Measurements from ENCODE around the gene PRDM15.

DNA sequence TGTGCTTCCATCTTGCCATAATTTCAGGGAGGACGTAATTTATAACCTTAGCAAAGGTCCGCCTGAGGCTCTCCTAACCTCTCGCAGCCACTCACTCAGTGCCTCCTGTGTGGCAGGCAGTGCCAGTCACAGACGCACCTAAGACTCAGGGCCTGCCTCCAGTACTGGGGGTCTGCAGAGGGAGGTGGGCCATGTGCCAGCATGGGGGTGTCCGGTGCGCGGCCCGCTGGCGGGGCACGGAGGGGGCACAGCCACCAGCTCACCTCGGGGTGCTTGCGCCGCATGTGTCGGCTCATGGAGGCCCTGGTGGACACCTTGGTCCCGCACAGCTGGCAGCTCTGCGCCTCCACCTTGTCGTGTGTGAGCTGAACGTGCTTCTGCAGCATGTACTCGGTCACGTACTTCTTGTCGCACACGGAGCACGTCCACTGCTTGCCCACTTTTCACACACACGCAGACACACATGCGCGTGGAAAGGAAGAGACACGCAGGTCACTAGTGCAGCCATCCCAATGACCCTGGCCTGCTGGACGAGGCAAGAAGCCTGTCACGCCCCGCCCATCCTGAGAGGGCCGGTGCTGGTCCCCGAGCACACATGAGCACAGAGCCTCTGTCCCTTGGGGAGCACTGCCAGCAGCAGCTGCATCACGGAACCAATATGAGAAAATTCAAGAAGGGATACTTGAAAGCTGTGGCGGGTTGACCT lies 69.1 kb downstream of the PRDM15 start:
- TF ChIP-seq, protein P1, sequence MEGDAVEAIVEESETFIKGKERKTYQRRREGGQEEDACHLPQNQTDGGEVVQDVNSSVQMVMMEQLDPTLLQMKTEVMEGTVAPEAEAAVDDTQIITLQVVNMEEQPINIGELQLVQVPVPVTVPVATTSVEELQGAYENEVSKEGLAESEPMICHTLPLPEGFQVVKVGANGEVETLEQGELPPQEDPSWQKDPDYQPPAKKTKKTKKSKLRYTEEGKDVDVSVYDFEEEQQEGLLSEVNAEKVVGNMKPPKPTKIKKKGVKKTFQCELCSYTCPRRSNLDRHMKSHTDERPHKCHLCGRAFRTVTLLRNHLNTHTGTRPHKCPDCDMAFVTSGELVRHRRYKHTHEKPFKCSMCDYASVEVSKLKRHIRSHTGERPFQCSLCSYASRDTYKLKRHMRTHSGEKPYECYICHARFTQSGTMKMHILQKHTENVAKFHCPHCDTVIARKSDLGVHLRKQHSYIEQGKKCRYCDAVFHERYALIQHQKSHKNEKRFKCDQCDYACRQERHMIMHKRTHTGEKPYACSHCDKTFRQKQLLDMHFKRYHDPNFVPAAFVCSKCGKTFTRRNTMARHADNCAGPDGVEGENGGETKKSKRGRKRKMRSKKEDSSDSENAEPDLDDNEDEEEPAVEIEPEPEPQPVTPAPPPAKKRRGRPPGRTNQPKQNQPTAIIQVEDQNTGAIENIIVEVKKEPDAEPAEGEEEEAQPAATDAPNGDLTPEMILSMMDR (conservative IDR thresholded peaks at IDR 0.05 in 1 of 2, IDR thresholded peaks at IDR 0.05 in 1 of 2; ENCODE audit: extremely low read depth in 1 of 2, insufficient read depth in 1 of 2, low read depth in 1 of 2, low read length in 2 of 2): no peak
- TF ChIP-seq EZH2 (IDR thresholded peaks at IDR 0.05; ENCODE audit: borderline replicate concordance, low read length): no peak

Data from mammary epithelial cell (primary cell).